Endothelial cell of hepatic sinusoid (primary cell): ENCODE data around the gene FRMPD2.

Experiments used
- in situ Hi-C: cut with HindIII; loops from 2 replicates; pipeline ENCODE4 v1.10.0; 2017; ENCODE audit warnings: low sequenced_read_pairs

Gene FRMPD2

DNA sequence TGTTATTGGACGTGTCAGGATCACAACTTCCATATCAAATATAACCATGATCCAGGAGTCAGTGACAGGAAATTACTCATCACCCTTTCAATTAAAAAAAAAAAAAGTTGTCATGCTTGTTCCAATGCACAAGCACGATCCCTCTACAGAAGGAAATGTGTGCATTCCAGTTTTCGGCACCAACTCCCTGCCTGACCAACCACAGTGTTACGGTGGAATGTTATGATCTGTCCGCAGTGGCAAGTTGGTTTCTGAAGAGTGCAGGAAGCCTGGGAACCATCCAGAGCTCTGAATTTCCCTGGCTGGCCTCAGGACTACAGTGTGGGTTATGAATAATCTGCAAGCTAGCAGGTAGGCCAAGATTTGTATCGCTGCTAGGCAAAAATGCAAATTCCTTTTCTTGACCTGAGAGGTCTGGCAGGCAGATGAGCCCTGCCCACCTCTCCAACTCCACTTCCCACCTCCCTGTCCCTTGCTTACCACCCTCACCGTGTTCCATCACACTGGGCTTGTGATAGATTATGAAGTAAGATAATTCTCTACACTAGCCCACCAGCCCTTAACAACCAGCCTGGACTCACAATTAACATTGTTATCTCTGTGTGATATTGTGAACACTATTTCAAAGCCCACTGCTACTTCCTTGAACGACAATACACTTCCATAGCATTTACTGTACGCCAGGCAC lies 20.4 kb downstream of the FRMPD2 start:
- in situ Hi-C loops = no loop called here

DNA sequence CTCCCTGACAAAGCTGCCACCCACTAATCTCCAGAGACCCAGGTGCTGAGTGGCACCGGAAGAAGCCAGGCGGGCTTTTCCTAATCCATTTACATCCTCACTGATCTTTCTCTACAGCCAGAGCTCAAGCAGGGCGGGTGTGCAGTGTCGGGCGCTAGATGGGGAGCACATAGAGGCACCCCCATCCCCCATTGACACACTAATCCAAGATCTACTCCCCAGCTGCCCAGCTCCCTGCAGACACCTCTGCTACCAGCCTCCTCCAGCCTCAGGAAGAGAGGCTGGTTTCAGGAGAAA lies 22.2 kb downstream of the FRMPD2 start:
- in situ Hi-C loops = no loop called here

DNA sequence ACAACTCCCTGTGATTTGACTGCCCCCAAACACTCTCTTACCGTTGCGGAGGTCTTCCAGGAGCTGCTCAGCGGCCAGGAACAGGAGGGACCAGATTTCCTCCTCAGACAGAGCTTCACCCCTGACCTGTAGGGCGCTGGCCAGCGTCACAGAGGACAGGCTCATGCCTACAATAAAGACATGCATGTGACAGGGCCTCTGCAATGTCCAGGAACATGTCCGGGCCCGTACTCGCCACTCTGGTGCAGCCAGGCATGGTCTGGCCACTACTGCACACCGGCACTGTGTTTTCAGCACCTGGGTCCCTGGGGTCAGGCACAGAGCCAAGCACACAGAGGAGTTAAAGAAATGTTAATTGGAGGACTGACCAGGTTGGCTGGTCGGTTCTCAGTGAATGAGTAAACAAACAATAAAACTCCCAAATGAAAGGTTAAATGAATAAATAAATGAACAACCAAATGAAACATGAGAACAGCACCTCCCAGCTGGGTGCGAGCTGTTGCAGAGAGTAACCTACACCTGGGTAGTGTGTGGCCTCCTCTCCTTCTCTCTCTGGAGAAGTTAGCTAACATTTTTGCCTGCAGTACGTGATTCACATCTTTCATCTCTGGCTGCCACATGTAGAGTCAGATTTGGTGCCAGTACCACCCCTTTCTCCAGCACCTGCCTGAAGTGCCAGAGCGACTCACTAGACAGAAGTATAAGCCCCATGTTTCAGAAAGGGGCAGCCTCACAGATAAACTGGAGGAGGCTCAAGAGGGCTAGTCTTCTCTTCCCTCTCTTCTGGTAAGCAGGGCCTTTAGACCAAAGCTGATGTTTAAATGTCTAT lies 22.8 kb downstream of the FRMPD2 start:
- in situ Hi-C loops = no loop called here

DNA sequence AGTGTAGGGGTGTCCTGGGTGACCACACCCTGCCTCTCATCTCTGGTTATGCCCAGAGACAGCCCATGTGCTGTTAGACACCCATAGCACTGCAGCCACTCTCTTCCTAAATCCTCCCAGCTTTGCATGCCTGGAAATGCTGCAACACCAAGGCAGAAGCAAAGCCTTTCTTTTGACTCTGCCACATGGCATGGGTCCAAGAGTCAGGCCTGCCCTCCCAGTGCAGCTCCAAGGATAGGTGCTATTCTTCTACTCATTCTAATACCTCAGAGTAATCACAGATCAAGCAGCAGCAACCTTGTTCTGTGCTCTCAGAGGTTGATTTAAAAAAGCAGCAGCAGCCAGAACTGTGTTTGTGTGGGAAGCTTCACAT lies 23.4 kb downstream of the FRMPD2 start:
- in situ Hi-C loops = no loop called here

DNA sequence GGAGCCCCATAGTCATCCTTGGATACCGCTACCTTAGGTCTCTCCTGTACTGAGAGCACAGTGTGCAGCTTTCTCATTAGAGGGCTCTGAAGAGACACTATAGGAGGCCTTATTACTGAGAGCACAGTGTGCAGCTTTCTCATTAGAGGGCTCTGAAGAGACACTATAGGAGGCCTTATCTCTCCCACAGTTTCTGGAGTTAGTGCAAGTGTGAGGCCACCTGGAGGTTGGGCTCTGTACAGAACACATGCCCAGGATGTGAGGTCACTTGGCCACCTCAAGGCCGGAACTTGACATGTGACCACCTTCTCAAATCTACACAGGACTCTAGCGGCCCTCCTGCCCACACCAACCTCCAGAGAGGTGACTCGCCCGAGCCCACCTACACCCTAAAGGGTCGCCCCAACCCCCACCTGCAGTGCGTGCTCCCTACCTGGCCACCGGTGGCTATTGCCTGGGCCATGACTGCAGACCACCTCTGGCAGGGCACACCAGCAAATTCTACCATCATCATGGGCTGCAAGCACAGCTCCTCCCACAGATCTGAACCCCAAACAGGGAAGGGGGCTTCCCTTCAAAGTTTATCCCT lies 24.6 kb downstream of the FRMPD2 start:
- in situ Hi-C loops = loop anchor here (10.0 kb wide), 1 partner anchor 55 kb away; the partner anchor contains the start of gene MAPK8

DNA sequence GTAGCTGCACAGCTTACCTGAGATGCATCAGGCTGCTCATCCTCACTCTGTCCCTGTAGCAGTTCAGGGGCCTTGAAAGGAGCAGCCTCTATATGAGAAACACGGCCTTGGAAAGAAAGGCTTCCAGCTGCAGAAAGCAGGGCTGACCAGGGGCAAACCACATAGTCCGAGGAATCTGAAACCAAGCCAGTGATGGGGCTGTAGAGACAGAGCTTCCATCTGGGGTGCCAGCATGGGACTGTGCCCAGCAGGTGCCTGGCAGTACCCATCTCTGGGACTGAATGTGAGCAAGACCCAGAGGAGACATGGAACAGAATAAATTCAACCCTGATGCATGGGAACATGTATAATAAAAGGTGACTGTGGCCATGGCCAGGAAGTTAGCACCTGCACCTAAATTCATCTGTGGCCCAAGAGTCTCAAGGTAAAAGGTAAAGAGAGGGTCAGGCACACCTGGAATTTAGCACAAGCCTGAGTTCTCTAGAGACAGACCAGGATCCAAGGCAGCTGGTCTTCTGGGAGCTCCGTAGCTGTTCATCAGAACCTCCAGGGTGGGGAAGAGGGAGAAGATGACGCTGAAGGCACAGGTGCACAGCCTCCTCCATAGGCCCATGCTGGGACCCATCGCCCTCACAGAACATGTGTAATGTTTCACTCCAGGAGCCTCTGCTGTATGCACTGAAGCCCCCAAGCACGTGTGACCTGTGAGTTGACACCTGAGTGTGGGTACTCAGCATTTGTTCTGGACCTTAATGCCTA lies 25.3 kb downstream of the FRMPD2 start:
- in situ Hi-C loops = loop anchor here (10.0 kb wide), 1 partner anchor 56 kb away; the partner anchor contains the start of gene MAPK8

DNA sequence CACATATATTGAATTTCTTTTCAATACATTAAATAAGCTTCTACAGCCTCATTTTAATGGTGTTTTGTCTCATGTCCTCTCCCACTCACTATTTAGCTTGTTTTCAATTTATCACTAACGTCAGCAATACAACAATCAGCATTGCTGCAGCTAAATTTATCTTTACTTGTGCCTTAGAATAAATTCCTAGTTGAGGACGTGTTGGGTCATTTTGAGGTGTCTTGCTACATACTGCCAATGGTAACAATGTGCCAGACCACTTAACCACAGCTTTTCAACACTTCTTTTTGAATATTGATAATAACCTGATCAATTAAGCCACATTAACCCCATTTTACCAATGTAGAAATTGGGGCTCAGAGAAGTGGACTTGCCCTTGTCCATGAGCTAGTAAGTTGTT lies 26.0 kb downstream of the FRMPD2 start:
- in situ Hi-C loops = loop anchor here (10.0 kb wide), 1 partner anchor 56 kb away; the partner anchor contains the start of gene MAPK8

DNA sequence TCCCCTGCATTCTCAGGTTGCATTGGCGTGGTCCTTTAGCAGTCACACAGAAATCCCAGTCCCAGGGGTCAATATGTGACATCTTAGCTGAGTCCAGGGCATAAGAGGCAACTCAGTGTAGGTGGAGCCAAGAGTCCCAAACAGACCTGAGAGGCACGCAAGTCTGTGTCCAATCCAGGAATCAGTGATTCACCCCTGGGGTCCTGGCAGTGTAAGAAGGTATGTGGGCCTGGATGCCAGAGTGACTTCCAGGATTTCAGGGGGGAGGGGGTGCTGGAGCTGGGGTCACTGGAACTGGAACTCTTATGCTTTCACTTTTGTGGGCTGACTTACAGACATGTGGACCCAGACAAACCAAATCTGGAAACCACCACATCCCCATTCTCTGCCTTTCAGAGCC lies 26.8 kb downstream of the FRMPD2 start:
- in situ Hi-C loops = loop anchor here (10.0 kb wide), 1 partner anchor 57 kb away; the partner anchor contains the start of gene MAPK8

DNA sequence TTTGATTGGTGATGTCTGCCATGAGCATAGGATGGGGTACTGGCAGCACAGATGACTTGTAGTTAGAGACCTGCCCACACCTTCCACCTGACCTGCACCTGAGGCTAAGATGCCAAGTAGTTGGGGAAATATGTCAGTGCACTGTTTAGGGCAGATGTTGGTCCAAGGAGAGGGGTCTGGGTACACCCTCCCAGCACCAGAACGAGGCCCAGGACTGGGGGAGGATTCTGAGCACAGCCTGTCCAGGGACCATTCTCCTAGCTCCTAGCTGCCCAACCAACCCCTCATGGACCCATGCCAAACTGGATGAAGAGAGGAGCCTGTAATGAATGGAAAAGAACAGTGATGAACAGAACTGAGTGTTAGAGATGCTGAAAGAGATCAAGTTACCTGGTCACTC lies 28.0 kb downstream of the FRMPD2 start:
- in situ Hi-C loops = loop anchor here (10.0 kb wide), 1 partner anchor 58 kb away; the partner anchor contains the start of gene MAPK8

DNA sequence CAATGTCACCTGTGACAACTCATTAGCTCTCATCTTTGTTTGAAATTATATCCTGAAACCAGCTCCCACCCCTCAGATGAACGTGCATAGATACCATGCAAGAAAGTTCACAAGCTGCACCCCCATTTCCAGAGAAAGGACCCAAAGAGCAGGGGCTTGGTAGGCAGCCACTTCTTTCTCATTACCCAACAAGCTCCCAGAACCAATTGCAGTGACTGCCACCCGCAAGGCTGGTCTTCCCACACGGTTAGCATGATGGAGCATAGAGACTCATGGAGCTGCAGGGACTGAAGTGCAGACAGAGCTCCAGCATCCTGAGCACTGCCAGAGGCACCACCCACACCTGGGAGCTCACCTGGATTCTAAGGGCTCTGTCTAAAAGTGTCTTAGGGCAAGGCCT lies 28.5 kb downstream of the FRMPD2 start:
- in situ Hi-C loops = loop anchor here (10.0 kb wide), 1 partner anchor 59 kb away; the partner anchor contains the start of gene MAPK8

DNA sequence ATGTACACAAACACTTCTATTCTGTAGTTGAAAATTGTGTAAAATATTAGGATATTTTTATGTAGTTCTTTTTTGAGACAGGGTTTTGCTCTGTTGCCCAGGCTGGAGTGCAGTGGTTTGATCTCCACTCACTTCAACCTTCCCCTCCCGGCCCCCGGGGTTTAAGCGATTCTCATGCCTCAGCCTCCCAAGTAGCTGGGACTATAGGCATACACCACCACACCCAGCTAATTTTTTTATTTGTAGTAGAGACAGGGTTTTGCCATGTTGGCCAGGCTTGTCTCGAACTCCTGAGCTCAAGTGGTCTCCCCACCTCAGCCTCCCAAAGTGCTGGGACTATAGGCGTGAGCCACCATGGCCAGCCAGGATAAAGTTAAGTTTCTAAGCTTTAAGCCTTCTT lies 30.6 kb downstream of the FRMPD2 start:
- in situ Hi-C loops = loop anchor here (10.0 kb wide), 1 partner anchor 61 kb away; the partner anchor contains the start of gene MAPK8

DNA sequence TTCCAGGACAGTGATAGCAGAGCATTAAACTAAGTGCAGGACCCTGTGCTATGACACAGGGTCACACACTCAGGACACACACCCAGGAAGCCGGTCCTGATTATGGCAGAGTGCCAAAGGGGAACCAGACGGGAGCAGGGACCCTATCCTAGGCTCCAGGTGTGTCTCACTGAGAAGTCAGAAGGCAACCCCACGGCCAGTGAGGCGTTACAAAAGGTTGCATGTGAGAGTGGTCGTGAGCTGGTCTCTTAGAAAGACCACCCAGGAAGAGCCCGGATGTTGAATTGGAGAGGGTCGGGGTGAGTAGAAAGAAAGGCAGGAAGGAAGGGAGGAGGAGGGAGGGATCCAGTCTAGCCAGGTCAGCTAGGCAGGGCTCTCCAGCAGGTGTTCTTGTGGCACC lies 31.0 kb downstream of the FRMPD2 start:
- in situ Hi-C loops = loop anchor here (10.0 kb wide), 1 partner anchor 61 kb away; the partner anchor contains the start of gene MAPK8

DNA sequence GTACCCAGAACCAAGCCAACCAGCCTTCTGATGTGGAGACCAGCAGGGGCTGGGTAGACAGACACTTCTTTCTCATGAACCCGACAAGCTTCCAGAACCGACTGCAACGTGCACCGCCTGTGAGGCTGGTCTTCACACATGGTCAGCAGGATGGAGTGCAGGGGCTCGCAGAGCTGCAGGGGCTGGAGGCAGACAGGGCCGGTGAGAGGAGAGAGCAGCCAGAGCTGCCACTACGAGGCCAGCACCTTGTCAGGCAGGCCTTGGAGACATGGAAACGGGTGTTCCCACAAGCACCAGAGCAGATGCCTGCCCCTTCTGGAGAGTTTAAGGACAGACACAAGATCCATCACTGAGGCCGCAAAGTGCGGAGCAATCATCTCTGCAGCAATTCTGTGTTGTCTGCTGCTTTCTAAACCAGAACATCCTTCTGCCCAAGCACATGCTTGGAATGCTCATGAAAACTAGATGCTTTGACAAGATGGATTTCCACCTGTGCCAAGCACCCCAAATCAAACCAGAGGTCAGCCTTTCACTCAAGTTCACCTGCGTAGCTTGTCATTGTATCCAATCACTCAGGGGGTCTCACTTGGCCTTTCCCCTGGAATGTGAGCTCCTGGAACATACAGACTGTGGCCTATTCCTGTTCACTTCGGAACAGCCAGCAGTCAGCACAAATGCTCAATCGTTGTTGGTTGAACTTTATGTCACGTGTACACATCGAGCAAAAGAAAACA lies 32.2 kb downstream of the FRMPD2 start:
- in situ Hi-C loops = loop anchor here (10.0 kb wide), 1 partner anchor 62 kb away; the partner anchor contains the start of gene MAPK8

DNA sequence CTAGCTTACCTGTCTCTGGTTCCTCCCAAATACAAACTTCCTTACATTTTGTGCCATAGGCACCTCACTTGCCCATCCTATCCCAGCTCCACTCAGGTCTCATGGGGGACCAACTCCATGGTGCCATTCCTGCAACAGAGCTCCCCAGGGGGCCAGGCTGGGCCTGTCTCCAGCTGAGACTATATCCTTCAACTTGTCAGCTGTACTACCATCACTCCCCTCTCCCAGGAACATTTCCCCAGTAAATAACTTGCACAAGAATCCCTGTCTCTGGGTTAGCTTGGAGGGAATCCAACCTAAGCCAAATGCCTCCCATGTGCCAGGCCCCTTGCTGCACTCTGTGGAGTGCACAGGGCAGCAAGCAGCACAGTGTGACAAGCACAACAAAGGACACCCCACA lies 33.2 kb downstream of the FRMPD2 start:
- in situ Hi-C loops = loop anchor here (10.0 kb wide), 1 partner anchor 63 kb away; the partner anchor contains the start of gene MAPK8

DNA sequence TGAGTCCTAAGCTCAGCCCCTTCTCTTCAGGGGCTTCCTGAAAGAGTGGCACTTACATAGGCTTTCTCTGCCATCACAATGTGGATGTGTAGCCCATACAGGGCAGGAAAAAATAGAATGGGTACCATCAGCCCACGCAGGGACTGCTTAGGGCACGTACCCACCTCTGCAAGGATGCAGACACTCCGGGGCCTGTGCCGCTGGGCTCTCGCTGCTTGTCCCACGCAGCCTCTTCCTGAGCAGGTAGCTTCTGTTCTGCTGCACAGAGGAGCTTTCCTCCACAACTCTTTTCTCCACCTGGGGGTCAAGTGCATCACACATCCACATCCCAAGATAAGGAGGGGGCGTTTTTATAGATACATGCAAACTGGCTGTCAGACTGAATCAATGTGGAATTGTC lies 34.3 kb downstream of the FRMPD2 start:
- in situ Hi-C loops = loop anchor here (10.0 kb wide), 1 partner anchor 65 kb away; the partner anchor contains the start of gene MAPK8

DNA sequence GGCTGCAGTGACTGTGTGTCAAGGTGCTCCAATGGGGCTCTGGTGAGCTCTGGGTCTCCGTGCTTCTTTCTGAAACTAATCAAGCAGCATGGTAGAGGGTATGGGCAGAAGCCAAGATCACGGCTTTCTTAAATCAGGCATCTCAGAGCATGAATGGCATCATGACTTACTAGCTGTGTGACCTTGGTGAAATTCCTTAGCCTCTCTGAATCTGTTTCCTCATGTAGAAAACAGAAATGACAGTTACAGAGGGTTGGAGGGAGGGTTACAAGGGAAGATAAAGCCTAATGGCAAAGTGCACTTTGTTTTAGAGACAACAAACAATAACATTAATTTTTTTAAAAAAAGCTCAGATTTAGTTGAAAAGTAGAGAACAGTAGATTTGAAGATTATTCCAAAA lies 34.9 kb downstream of the FRMPD2 start:
- in situ Hi-C loops = loop anchor here (10.0 kb wide), 1 partner anchor 65 kb away; the partner anchor contains the start of gene MAPK8

DNA sequence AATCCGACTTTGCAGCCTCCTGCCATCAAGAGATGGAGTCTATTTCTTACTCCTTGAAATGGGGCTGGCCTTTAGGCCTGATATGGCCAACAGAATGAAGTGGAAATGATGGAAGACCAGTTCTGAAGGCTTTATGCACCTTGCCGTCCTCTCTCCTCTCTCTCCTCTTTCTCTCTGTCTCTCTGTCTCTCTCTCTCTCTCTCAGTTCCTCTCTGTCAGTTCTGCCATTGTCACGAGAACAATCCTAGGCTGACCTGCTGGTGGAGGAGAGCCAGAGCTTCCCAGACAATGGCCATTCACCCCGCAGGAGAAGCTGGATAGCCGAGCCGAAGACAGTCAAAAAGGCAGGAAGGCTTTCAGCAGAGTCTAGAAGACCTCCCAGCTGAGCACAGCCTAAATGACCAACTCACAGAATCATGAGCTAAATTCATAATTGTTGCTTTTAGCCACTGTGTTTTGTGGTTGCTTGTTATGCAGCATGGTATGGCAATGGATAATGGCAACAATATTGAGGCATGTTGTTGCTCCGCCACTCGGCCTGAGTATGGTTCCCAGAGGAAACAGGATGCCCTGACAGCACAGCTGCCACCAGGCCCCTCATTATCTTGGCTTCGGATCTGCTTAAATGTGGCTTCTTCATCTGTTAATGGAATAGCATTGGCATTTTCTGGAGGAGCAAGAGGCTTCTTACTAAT lies 35.5 kb downstream of the FRMPD2 start:
- in situ Hi-C loops = no loop called here

DNA sequence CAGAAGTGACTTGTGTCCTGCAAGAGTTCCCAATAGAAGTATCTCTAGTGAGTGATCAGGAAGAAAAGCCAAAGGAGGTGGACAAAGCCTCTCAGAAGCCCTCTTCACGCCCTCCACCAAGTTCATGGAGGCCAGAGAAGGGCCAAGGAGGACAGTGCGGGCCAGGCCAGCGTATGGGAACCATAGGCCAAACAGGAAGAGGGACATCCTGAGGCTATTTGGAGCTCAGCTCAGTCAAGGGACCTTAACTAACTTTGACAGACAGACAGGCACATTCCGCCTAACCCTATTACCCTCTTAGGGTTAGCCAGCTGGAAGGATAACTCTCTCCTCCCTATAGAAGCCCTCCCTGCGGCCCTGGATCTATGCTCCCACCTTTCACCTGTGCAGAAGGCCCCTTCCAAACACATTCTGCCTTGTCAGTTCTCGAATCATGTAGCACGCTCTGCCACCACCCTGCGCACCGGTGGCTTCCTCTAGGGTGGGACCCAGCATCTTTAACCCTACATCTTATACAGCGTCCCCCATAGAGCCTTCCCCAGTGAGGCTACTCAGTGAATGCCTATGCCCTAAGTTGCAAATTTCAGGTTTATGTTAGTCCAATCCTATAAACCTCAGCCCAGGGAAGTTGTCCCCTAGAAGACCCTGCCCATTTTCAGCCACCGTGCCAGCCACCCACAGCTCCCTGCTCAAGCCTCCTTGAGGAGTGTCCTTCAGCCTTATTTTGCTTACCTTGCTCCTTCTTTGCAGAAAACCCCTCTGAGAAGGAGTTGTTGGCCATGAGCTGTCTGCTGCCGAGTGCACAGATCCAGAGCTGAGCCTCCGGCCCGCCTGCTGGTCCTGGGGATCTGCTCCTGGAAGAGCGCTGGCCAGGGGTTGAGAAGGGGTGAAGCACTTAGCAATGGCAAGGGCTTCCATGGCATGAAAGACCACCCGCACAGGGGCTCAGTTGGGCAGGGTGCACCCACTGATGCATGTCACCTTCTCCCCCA lies 36.9 kb downstream of the FRMPD2 start:
- in situ Hi-C loops = no loop called here
